ENCODE data around the gene TRIM75.

- TF ChIP-seq, protein P1, sequence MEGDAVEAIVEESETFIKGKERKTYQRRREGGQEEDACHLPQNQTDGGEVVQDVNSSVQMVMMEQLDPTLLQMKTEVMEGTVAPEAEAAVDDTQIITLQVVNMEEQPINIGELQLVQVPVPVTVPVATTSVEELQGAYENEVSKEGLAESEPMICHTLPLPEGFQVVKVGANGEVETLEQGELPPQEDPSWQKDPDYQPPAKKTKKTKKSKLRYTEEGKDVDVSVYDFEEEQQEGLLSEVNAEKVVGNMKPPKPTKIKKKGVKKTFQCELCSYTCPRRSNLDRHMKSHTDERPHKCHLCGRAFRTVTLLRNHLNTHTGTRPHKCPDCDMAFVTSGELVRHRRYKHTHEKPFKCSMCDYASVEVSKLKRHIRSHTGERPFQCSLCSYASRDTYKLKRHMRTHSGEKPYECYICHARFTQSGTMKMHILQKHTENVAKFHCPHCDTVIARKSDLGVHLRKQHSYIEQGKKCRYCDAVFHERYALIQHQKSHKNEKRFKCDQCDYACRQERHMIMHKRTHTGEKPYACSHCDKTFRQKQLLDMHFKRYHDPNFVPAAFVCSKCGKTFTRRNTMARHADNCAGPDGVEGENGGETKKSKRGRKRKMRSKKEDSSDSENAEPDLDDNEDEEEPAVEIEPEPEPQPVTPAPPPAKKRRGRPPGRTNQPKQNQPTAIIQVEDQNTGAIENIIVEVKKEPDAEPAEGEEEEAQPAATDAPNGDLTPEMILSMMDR (IDR thresholded peaks at IDR 0.05 in 8 of 11, conservative IDR thresholded peaks at IDR 0.05 in 3 of 11) = no peak
- no peak for TF ChIP-seq POLR2A (IDR thresholded peaks at IDR 0.05)
Observed at GRCh38 chr4:165079476-165079875, 25.8 kb downstream of the TRIM75 start.
